H9 (cell line): Measurements from ENCODE around the gene GFRA1. TPM values are rescaled to one million over a fixed set of nuclear protein-coding genes. Genes with fewer than 3 reads are reported as not detected.

Source experiments
- DNase-seq: peaks from one replicate; pipeline ENCODE4 v3.0.0-alpha.2; 2017
- H2AFZ ChIP-seq: one replicate; pipeline ENCODE4 v1.6.1; 2013; ENCODE audit warnings: mild to moderate bottlenecking, low read length, control low read depth, moderate library complexity
- H2AK5ac ChIP-seq: 2 replicates; pipeline ENCODE4 v1.6.1; 2013; ENCODE audit warnings: low read length, control low read depth, mixed read lengths; ENCODE audit not compliant: insufficient read length
- H2BK120ac ChIP-seq: one replicate; pipeline ENCODE4 v1.6.1; 2013; ENCODE audit warnings: low read depth, mild to moderate bottlenecking, low read length, control low read depth, inconsistent platforms; ENCODE audit not compliant: poor library complexity, severe bottlenecking
- H2BK12ac ChIP-seq: 2 replicates; pipeline ENCODE4 v1.6.1; 2013; ENCODE audit warnings: low read length, control low read depth, mixed read lengths, low read depth; ENCODE audit not compliant: insufficient read length
- H2BK15ac ChIP-seq: 2 replicates; pipeline ENCODE4 v1.6.1; 2013; ENCODE audit warnings: low read depth, low read length, control low read depth
- H2BK20ac ChIP-seq: one replicate; pipeline ENCODE4 v1.6.1; 2013; ENCODE audit warnings: low read depth, mild to moderate bottlenecking, low read length, control low read depth, inconsistent platforms; ENCODE audit not compliant: poor library complexity, severe bottlenecking
- H2BK5ac ChIP-seq: 2 replicates; pipeline ENCODE4 v1.6.1; 2013; ENCODE audit warnings: low read length, control low read depth, mixed read lengths; ENCODE audit not compliant: insufficient read length
- H3K14ac ChIP-seq: 2 replicates; pipeline ENCODE4 v1.6.1; 2013; ENCODE audit warnings: low read length, control low read depth; ENCODE audit not compliant: insufficient read depth
- H3K18ac ChIP-seq: 2 replicates; pipeline ENCODE4 v1.6.1; 2013; ENCODE audit warnings: low read depth, mild to moderate bottlenecking, mixed read lengths, low read length, control low read depth; ENCODE audit not compliant: insufficient read length
- H3K23ac ChIP-seq: 2 replicates; pipeline ENCODE4 v1.6.1; 2013; ENCODE audit warnings: low read length, control low read depth, mixed read lengths, low read depth; ENCODE audit not compliant: insufficient read length
- H3K23me2 ChIP-seq: 2 replicates; pipeline ENCODE4 v1.6.1; 2013; ENCODE audit warnings: low read depth, mild to moderate bottlenecking, mixed read lengths, low read length, control low read depth; ENCODE audit not compliant: insufficient read length, poor library complexity, severe bottlenecking
- H3K27ac ChIP-seq: 2 replicates; pipeline ENCODE4 v1.5.1; 2013; ENCODE audit warnings: low read length, control low read depth, mixed read lengths, low read depth; ENCODE audit not compliant: insufficient read length
- H3K27me3 ChIP-seq: 2 replicates; pipeline ENCODE4 v1.6.1; 2013; ENCODE audit warnings: low read length, control low read depth, inconsistent platforms; ENCODE audit not compliant: insufficient read depth
- H3K4ac ChIP-seq: 2 replicates; pipeline ENCODE4 v1.6.1; 2013; ENCODE audit warnings: low read depth, mild to moderate bottlenecking, control low read depth, inconsistent platforms, low read length, moderate library complexity
- H3K4me1 ChIP-seq: 2 replicates; pipeline ENCODE4 v1.6.1; 2013; ENCODE audit warnings: low read length, control low read depth, inconsistent platforms; ENCODE audit not compliant: insufficient read depth
- H3K4me2 ChIP-seq: 2 replicates; pipeline ENCODE4 v1.6.1; 2013; ENCODE audit warnings: low read length, control low read depth, mixed read lengths; ENCODE audit not compliant: insufficient read length, insufficient read depth
- H3K56ac ChIP-seq: 2 replicates; pipeline ENCODE4 v1.6.1; 2013; ENCODE audit warnings: low read depth, mild to moderate bottlenecking, mixed read lengths, low read length, control low read depth; ENCODE audit not compliant: insufficient read length
- H3K79me1 ChIP-seq: 2 replicates; pipeline ENCODE4 v1.6.1; 2013; ENCODE audit warnings: low read depth, mild to moderate bottlenecking, moderate library complexity, low read length, control low read depth, inconsistent platforms; ENCODE audit not compliant: insufficient read depth, poor library complexity, severe bottlenecking
- H3K79me2 ChIP-seq: 2 replicates; pipeline ENCODE4 v1.6.1; 2013; ENCODE audit warnings: low read length, control low read depth, inconsistent platforms; ENCODE audit not compliant: insufficient read depth
- H3K9ac ChIP-seq: 2 replicates; pipeline ENCODE4 v1.6.1; 2013; ENCODE audit warnings: low read length, control low read depth, mixed read lengths; ENCODE audit not compliant: insufficient read length; ENCODE audit errors: extremely low read depth
- H3K9me3 ChIP-seq: one replicate; pipeline ENCODE4 v1.6.1; 2013; ENCODE audit warnings: low read depth, low read length, inconsistent platforms; ENCODE audit not compliant: control insufficient read depth
- H3T11ph ChIP-seq: one replicate; pipeline ENCODE4 v1.6.1; 2013; ENCODE audit warnings: mild to moderate bottlenecking, low read length, control low read depth, inconsistent platforms
- H4K20me1 ChIP-seq: one replicate; pipeline ENCODE4 v1.6.1; 2013; ENCODE audit not compliant: control insufficient read depth, insufficient read length, insufficient read depth
- H4K5ac ChIP-seq: 2 replicates; pipeline ENCODE4 v1.6.1; 2013; ENCODE audit warnings: low read depth, mild to moderate bottlenecking, mixed read lengths, low read length, control low read depth; ENCODE audit not compliant: insufficient read length
- H4K8ac ChIP-seq: replicated peaks from 2 replicates; pipeline ENCODE4 v1.6.1; 2013; ENCODE audit warnings: low read length, control low read depth, mixed read lengths, low read depth; ENCODE audit not compliant: insufficient read length
- H4K91ac ChIP-seq: 2 replicates; pipeline ENCODE4 v1.6.1; 2013; ENCODE audit warnings: low read depth, mild to moderate bottlenecking, moderate library complexity, mixed read lengths, low read length, control low read depth; ENCODE audit not compliant: insufficient read length
- H3K27ac Mint-ChIP-seq, 3 experiments: 2 replicates in 2 of 3; 3 replicates in 1 of 3; pipeline ENCODE4 v1.8.0; 2020 to 2021; ENCODE audit warnings: mixed read lengths in 3 of 3, mild to moderate bottlenecking in 1 of 3, moderate library complexity in 1 of 3
- H3K27me3 Mint-ChIP-seq: 2 replicates; pipeline ENCODE4 v1.8.0; 2021; ENCODE audit warnings: low read depth, mild to moderate bottlenecking, moderate library complexity, mixed read lengths
- H3K36me3 Mint-ChIP-seq, 3 experiments: 2 replicates in 2 of 3; 3 replicates in 1 of 3; pipeline ENCODE4 v1.8.0; 2020 to 2021; ENCODE audit warnings: low read depth in 3 of 3, mixed read lengths in 3 of 3; ENCODE audit not compliant: insufficient read depth in 1 of 3
- H3K4me1 Mint-ChIP-seq, 2 experiments: 2 replicates each; pipeline ENCODE4 v1.8.0; 2020; ENCODE audit warnings: mixed read lengths in 2 of 2
- H3K4me3 Mint-ChIP-seq, 2 experiments: 2 replicates in 1 of 2; 3 replicates in 1 of 2; pipeline ENCODE4 v1.8.0; 2020 to 2021; ENCODE audit warnings: mild to moderate bottlenecking in 2 of 2, mixed read lengths in 2 of 2, moderate library complexity in 1 of 2
- H3K9me3 Mint-ChIP-seq, 2 experiments: 2 replicates in 1 of 2; 3 replicates in 1 of 2; pipeline ENCODE4 v1.8.0; 2020; ENCODE audit warnings: mild to moderate bottlenecking in 2 of 2, mixed read lengths in 2 of 2, moderate library complexity in 1 of 2
- WGBS: extraction: QIAGEN DNeasy Blood & Tissue Kit; methylation state at CpG from one replicate; pipeline ENCODE4 v1.1.7; 2013; ENCODE audit warnings: missing lambda C conversion rate, low lambda C conversion rate, mixed read lengths; ENCODE audit not compliant: insufficient read length; ENCODE audit errors: extremely low coverage; 5-methylcytosine and 5-hydroxymethylcytosine counted together
- total RNA-seq: library from RNA; stranded (reverse); gene quantifications from 2 replicates; pipeline ENCODE4 v1.2.1, GENCODE V29; 2021
- TF ChIP-seq, protein P1 (sequence below): fragments of 200-600 bp; sonication (generic); conservative IDR thresholded peaks from 3 replicates; pipeline ENCODE4 v1.8.0; 2021; ENCODE audit warnings: antibody characterized with exemption, mild to moderate bottlenecking

GFRA1 gene
- total RNA-seq, 1 experiment from 2014 or later: 0.24 TPM

DNA sequence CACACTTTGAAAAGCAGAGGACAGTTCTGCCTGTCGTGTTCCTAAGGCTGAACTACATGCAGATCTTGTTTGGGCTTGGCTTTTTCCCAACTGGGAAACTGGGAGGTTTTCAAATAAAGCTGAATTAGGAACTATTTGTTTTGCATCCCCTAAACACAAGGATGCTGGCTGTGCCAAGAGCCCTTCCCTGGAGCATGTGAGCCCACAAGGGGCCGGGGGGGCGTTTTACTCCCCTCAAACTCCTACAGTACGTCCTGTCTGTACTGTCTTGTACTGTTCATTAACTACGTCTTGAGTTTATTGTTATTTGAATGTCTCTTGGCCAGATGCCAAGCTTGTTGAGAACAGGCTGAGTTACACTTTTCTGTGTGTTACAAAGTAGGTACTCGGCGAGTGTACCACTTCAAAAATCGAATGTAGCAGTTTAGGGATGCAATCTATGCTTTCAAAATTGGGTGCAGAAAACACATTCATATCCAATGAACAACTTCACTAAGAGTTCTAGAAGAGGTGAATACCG lies 94.9 kb downstream of the GFRA1 start:
- no peaks in the 10 kb centered on the region for H3K79me1 ChIP-seq
- H3K4me1 Mint-ChIP-seq: peaks cover 7 to 13% of the 10 kb centered on the region in 2 experiments
- no peak overlapping the region for H3K23ac ChIP-seq
- DNase-seq: no peak
- H3K27ac Mint-ChIP-seq: no peak overlapping the region
- H3K27me3 Mint-ChIP-seq: no peaks in the 10 kb centered on the region; the same call in none of the 2 replicates
- H3T11ph ChIP-seq: no peak overlapping the region
- no peak overlapping the region for H3K18ac ChIP-seq
- no peaks in the 10 kb centered on the region for H3K79me2 ChIP-seq
- H3K4me2 ChIP-seq: no peak overlapping the region
- H3K9ac ChIP-seq: no peak overlapping the region
- no peaks in the 10 kb centered on the region for H4K20me1 ChIP-seq
- no peak overlapping the region for H4K91ac ChIP-seq
- no CpG with 5 or more reads among the region's 9 CpGs for WGBS
- H3K14ac ChIP-seq: no peak overlapping the region
- no peak overlapping the region for H2AK5ac ChIP-seq
- H3K27ac ChIP-seq: no peak overlapping the region
- no peaks in the 10 kb centered on the region for H3K36me3 Mint-ChIP-seq
- H3K4ac ChIP-seq: no peak overlapping the region
- no peak overlapping the region for H3K56ac ChIP-seq
- TF ChIP-seq, protein P1, sequence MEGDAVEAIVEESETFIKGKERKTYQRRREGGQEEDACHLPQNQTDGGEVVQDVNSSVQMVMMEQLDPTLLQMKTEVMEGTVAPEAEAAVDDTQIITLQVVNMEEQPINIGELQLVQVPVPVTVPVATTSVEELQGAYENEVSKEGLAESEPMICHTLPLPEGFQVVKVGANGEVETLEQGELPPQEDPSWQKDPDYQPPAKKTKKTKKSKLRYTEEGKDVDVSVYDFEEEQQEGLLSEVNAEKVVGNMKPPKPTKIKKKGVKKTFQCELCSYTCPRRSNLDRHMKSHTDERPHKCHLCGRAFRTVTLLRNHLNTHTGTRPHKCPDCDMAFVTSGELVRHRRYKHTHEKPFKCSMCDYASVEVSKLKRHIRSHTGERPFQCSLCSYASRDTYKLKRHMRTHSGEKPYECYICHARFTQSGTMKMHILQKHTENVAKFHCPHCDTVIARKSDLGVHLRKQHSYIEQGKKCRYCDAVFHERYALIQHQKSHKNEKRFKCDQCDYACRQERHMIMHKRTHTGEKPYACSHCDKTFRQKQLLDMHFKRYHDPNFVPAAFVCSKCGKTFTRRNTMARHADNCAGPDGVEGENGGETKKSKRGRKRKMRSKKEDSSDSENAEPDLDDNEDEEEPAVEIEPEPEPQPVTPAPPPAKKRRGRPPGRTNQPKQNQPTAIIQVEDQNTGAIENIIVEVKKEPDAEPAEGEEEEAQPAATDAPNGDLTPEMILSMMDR: no peak
- no peak overlapping the region for H3K4me3 Mint-ChIP-seq
- H3K9me3 Mint-ChIP-seq: no peaks in the 10 kb centered on the region
- H2BK15ac ChIP-seq: no peak overlapping the region
- no peak overlapping the region for H4K8ac ChIP-seq
- H3K23me2 ChIP-seq: no peaks in the 10 kb centered on the region
- H2BK120ac ChIP-seq: no peak overlapping the region
- no peak overlapping the region for H2AFZ ChIP-seq
- H3K27me3 ChIP-seq: no peaks in the 10 kb centered on the region
- H2BK20ac ChIP-seq: no peak overlapping the region
- H3K9me3 ChIP-seq: no peaks in the 10 kb centered on the region
- no peak overlapping the region for H2BK5ac ChIP-seq
- no peak overlapping the region for H2BK12ac ChIP-seq
- no peak overlapping the region for H4K5ac ChIP-seq
- H3K4me1 ChIP-seq: peaks cover 2% of the 10 kb centered on the region
